Thoracic aorta (tissue), 2 donors: Measurements from ENCODE around the gene CLMN. TPM values are rescaled to one million over a fixed set of nuclear protein-coding genes. Genes with fewer than 3 reads are reported as not detected.

Source experiments
- ATAC-seq: fragments of 150-250 bp; one replicate; pipeline ENCODE4 v1.8.0; 2017; ENCODE audit warnings: low read depth; ENCODE audit not compliant: insufficient number of reproducible peaks, low FRiP score
- DNase-seq: peaks from one replicate; pipeline ENCODE4 v3.0.0-alpha.2; 2020; ENCODE audit warnings: low spot score
- H3K27ac ChIP-seq, 2 donors: fragments of 200-600 bp; sonication (generic); 1 replicate in 1 of 2; 2 replicates in 1 of 2; pipeline ENCODE4 v1.5.1; 2016; ENCODE audit warnings: mild to moderate bottlenecking in 2 of 2, moderate library complexity in 2 of 2
- H3K27me3 ChIP-seq: fragments of 200-600 bp; sonication (generic); replicated peaks from 2 replicates; pipeline ENCODE4 v1.6.0; 2016; ENCODE audit warnings: mild to moderate bottlenecking; ENCODE audit not compliant: insufficient read depth
- H3K36me3 ChIP-seq: fragments of 200-600 bp; sonication (generic); one replicate; pipeline ENCODE4 v1.5.1; 2016
- H3K4me1 ChIP-seq, 2 donors: fragments of 200-600 bp; sonication (generic); 1 replicate in 1 of 2; 2 replicates in 1 of 2; pipeline versions ENCODE4 v1.5.1 to v1.6.0; 2016; ENCODE audit warnings: low read depth in 2 of 2, mild to moderate bottlenecking in 1 of 2; ENCODE audit not compliant: control insufficient read depth in 1 of 2
- H3K4me3 ChIP-seq: fragments of 200-600 bp; sonication (generic); 2 replicates; pipeline ENCODE4 v1.5.1; 2016; ENCODE audit warnings: mild to moderate bottlenecking
- H3K9me3 ChIP-seq: fragments of 200-600 bp; sonication (generic); 2 replicates; pipeline ENCODE4 v1.5.1; 2016
- total RNA-seq, 2 donors: library from RNA; depleted of rRNA; stranded (reverse); fragments of >200 nt; gene quantifications; one replicate each; pipeline versions ENCODE4 v1.1.0 to v1.2.3, GENCODE V29; 2016
- TF ChIP-seq, protein P1 (sequence below): fragments of 200-600 bp; sonication (generic); IDR thresholded peaks from one replicate; pipeline ENCODE4 v1.5.1; 2019; ENCODE audit warnings: antibody characterized with exemption

Gene CLMN
- total RNA-seq, 2 donors from 2014 or later, result 7.3 to 10.4 TPM

DNA sequence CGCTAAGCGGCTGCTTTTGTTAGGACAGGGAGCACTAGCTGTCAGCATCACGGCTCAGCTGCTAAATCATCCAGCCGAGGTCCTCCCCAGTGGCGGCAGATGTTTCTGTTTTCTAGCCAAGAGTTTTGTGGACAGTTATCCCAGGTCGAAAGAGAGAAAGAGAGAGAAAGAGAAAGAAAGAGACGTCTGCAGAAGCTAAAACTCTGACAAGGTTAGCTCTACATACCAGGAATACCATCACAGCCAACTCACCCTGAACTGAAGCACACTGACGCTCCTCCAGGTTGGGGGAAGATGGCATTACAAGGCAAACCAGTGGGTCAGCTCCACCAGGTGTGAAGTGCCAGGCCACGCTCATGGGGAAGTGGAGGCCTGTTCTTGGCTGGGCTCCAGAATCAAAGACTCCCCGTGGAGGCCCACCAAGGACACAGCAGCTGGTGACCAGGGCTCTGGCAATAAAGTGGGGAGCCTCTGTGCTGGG lies 97.5 kb downstream of the CLMN start:
- H3K36me3 ChIP-seq, result no peaks in the 10 kb centered on the region
- TF ChIP-seq, protein P1, sequence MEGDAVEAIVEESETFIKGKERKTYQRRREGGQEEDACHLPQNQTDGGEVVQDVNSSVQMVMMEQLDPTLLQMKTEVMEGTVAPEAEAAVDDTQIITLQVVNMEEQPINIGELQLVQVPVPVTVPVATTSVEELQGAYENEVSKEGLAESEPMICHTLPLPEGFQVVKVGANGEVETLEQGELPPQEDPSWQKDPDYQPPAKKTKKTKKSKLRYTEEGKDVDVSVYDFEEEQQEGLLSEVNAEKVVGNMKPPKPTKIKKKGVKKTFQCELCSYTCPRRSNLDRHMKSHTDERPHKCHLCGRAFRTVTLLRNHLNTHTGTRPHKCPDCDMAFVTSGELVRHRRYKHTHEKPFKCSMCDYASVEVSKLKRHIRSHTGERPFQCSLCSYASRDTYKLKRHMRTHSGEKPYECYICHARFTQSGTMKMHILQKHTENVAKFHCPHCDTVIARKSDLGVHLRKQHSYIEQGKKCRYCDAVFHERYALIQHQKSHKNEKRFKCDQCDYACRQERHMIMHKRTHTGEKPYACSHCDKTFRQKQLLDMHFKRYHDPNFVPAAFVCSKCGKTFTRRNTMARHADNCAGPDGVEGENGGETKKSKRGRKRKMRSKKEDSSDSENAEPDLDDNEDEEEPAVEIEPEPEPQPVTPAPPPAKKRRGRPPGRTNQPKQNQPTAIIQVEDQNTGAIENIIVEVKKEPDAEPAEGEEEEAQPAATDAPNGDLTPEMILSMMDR, result no peak
- H3K4me1 ChIP-seq, result peaks cover 0 to 6% of the 10 kb centered on the region in 2 donors
- no peak overlapping the region for H3K4me3 ChIP-seq
- DNase-seq (no peak), ATAC-seq (no peak)
- no peaks in the 10 kb centered on the region for H3K9me3 ChIP-seq
- H3K27ac ChIP-seq, result no peak overlapping the region
- H3K27me3 ChIP-seq, result no peaks in the 10 kb centered on the region

DNA sequence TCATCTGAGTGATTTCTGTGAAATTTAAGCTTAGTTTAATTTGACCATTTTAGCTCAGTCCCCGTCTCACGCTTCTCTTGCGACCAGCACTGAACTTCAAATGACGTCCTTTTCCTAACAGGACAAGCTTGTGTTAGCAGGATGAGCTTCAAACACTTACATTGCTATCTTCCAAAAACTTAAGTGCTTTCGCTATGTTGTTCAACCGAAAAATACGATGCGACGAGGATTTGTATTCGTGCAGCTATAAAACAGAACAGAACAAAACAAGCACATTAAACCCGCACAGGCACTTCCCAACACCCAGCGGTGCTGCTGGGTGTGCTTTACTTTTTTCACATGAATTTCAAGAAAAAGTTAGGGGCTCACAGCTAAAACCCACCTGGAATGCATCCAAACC lies 98.2 kb downstream of the CLMN start:
- Histone ChIP-seq H3K27me3 (no peaks in the 10 kb centered on the region), H3K36me3 (no peaks in the 10 kb centered on the region), H3K27ac (no peak overlapping the region), H3K4me1 (no peaks in the 10 kb centered on the region), H3K9me3 (no peaks in the 10 kb centered on the region), H3K4me3 (no peak overlapping the region)
- ATAC-seq, result no peak
- no peak for DNase-seq
- TF ChIP-seq, protein P1, result no peak

DNA sequence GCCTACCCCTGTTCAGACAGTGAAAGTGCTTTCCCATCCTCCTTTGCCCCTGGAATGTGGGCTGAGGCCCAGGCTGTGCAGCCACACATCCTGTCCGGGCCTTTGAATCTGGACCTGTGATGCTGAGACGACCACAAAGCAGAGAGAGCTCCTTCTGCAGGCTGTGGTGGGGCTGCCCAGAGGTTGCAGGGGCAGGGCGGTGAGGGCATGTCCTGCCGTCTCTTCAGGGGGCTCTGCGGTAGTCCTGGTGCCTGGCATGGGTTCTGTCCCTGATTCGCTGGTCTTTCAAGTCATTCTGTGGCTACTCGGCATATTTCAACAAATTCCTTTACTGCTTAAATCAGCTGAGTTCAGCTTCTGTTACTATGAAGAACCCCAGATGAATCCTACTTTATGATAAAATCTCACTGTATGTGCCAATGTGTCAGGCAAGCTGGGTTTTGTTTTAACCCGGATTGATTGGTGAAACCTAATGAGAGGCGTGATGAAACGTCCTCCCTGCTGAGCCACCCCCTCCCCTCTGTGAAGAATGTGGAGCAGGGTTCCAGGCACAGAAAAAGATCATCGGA lies 99.0 kb downstream of the CLMN start:
- Histone ChIP-seq H3K27me3 (no peaks in the 10 kb centered on the region), H3K36me3 (no peaks in the 10 kb centered on the region), H3K4me1 (no peaks in the 10 kb centered on the region), H3K9me3 (no peaks in the 10 kb centered on the region), H3K27ac (no peak overlapping the region), H3K4me3 (no peak overlapping the region)
- DNase-seq, result no peak
- ATAC-seq, result no peak
- TF ChIP-seq, protein P1, result no peak

DNA sequence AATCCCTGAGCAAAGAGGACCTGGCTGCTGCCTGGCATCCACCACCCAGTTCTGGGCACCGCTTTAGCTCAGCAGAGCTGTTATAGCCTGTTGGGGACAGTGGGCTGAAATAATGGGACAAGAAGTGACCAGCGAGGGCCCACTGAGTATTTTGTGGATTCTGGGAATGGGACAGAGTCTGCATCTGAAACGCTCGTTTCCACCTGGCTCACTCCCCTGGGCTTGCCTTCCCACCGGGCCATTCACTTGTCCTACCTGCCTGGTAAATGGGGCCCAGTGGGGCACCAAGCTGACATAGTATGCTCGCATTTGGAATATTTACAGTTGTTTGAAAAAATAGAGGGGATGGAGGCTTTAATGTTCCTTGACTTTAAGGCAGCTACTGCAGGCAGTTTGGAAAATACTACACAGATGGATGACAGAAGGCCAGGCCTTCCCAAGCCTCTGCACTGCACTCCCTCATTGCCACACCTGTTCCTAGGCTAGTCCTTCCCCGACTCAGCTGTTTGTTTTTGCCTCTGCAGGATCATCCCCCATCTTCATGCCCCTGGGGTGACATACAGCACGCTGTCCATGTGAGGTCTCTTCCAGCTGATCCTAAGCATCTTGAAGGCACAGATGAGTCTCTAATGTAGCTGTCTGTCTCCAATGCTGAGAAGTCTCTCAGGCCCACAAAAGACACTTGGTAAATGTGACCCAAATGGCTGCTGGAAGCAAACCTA lies 101.1 kb downstream of the CLMN start:
- DNase-seq, result no peak
- no peaks in the 10 kb centered on the region for H3K36me3 ChIP-seq
- H3K4me3 ChIP-seq, result no peak overlapping the region
- no peak for ATAC-seq
- TF ChIP-seq, protein P1, result no peak
- H3K4me1 ChIP-seq, result no peaks in the 10 kb centered on the region
- no peaks in the 10 kb centered on the region for H3K27me3 ChIP-seq
- no peaks in the 10 kb centered on the region for H3K9me3 ChIP-seq
- H3K27ac ChIP-seq, result no peak overlapping the region

DNA sequence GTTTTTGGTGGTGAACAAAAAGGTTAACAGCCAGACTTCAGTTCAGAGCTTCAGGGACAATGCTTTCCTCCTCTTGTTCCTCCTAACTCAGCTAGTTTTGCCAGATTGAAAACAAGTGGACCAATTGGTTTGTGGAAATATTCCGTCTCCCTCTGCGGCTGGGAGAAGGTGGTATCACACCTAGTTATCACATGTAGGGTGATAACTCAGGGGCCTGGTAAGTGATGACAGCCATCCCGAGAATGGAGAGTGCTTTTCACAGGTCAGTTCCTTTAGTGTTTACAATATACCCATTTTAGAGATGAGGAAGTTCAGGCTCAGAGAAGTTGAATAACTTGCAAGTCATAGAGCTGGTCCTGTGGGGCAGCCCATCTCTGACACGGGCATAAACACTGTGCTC lies 101.7 kb downstream of the CLMN start:
- no peak for DNase-seq
- no peak for ATAC-seq
- H3K27me3 ChIP-seq, result no peaks in the 10 kb centered on the region
- no peaks in the 10 kb centered on the region for H3K36me3 ChIP-seq
- TF ChIP-seq, protein P1, result no peak
- no peak overlapping the region for H3K27ac ChIP-seq
- H3K9me3 ChIP-seq, result no peaks in the 10 kb centered on the region
- no peak overlapping the region for H3K4me3 ChIP-seq
- H3K4me1 ChIP-seq, result no peaks in the 10 kb centered on the region
